ENCODE data around the gene TMBIM1.

DNA sequence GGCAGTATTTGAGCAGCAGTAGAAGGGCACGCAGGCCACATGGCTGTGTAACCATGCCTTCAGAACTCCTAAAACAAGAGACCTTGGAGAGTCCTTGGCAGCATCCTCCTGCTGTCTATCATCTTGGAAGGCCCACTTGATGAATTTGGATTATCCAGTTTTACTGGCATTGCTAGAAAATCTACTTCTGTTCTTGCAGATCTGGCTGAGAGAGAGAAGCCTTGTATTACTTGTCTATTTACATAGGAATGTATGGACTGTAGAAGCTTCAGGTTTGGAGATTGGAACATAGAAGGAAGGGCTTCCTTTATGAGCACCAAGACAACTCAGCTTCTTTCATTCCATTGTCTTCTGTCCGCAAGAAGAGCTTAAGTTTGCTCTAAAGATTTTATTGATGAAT is 47.6 kb downstream of the TMBIM1 start:
- TF ChIP-seq, protein P1, sequence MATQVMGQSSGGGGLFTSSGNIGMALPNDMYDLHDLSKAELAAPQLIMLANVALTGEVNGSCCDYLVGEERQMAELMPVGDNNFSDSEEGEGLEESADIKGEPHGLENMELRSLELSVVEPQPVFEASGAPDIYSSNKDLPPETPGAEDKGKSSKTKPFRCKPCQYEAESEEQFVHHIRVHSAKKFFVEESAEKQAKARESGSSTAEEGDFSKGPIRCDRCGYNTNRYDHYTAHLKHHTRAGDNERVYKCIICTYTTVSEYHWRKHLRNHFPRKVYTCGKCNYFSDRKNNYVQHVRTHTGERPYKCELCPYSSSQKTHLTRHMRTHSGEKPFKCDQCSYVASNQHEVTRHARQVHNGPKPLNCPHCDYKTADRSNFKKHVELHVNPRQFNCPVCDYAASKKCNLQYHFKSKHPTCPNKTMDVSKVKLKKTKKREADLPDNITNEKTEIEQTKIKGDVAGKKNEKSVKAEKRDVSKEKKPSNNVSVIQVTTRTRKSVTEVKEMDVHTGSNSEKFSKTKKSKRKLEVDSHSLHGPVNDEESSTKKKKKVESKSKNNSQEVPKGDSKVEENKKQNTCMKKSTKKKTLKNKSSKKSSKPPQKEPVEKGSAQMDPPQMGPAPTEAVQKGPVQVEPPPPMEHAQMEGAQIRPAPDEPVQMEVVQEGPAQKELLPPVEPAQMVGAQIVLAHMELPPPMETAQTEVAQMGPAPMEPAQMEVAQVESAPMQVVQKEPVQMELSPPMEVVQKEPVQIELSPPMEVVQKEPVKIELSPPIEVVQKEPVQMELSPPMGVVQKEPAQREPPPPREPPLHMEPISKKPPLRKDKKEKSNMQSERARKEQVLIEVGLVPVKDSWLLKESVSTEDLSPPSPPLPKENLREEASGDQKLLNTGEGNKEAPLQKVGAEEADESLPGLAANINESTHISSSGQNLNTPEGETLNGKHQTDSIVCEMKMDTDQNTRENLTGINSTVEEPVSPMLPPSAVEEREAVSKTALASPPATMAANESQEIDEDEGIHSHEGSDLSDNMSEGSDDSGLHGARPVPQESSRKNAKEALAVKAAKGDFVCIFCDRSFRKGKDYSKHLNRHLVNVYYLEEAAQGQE (IDR thresholded peaks at IDR 0.05; ENCODE audit: insufficient read depth in 1 of 2, low read depth in 2 of 2, low read length in 2 of 2): no peak
- no peak for TF ChIP-seq POLR2AphosphoS5 (IDR thresholded peaks at IDR 0.05; ENCODE audit: low read depth, low read length)
- no peak for TF ChIP-seq TAF1 (IDR thresholded peaks at IDR 0.05; ENCODE audit: borderline replicate concordance, insufficient read depth, low read length)
- no peak for TF ChIP-seq SIN3A (IDR thresholded peaks at IDR 0.05; ENCODE audit: borderline replicate concordance, insufficient read depth, low read length)

Measured in PFSK-1 (cell line).